Stimulated activated CD8-positive, alpha-beta memory T cell treated with anti-CD3 and anti-CD28 coated beads, Interleukin-12 subunit alpha, Interleukin-12 subunit beta, amount 100 ng/mL, for 4 hours (primary cell): ENCODE data around the gene TM4SF5.

ENCODE experiments used
- DNase-seq: peaks from one replicate; pipeline ENCODE4 v3.0.0-alpha.2; 2020; ENCODE audit warnings: low read depth

TM4SF5 gene, protein sequence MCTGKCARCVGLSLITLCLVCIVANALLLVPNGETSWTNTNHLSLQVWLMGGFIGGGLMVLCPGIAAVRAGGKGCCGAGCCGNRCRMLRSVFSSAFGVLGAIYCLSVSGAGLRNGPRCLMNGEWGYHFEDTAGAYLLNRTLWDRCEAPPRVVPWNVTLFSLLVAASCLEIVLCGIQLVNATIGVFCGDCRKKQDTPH

DNA sequence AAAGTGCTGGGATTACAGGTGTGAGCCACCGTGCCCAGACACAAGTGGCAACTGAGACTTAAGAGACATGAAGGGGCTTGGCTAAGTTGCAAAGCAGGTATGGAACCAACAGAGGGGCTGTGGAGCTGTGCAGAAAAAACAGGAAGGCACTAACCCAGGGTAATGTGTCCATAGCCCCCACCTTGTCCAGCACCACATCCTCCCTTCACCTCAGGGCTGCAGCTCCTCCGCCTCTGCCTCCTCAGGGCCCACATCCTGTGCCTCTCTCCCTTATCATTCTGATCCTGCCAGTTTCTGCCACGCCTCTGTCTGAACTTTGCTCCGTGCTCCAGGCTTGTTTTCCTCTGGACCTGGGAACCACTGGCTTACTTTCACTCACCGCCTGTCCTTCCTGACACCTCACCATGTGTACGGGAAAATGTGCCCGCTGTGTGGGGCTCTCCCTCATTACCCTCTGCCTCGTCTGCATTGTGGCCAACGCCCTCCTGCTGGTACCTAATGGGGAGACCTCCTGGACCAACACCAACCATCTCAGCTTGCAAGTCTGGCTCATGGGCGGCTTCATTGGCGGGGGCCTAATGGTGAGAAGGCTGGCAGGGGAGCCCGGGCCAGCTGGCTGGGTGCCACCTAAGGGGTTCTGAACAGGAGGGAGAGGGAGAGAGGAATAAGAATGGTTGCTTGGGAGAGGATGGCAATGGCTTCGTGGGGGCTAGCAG, at the start of gene TM4SF5:
TSS of gene TM4SF5 (plus strand) at position 368 of the 716 bp plus-strand sequence. CDS start at position 405, 37 bp downstream.
- no peak for DNase-seq

DNA sequence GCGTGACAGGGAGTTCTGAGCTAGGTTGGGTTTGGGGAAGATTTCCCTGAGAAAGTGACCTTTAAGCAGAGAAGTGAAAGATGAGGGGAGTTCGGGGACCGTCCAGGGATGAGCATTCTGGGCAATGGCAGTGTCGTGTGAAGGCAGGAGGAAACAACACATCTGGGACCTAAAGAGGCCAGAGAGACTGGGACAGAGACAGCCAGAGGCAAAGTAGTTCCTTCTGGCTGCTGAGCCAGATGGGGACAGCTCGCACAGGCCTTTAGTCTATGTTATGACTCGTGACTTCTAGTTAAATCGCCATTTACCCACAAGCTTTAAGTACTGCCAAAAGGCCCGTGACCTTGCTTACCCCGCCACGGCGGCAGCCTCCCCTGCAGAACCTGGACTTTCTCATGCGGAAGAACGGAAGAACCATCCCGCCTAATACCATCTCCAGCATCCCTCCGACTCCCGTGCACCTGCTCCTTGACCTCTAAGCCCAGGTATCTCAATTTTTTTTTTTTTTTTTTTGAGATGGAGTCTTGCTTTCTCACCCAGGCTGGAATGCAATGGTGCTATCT, 48.9 kb upstream of the TM4SF5 start:
- no peak for DNase-seq

DNA sequence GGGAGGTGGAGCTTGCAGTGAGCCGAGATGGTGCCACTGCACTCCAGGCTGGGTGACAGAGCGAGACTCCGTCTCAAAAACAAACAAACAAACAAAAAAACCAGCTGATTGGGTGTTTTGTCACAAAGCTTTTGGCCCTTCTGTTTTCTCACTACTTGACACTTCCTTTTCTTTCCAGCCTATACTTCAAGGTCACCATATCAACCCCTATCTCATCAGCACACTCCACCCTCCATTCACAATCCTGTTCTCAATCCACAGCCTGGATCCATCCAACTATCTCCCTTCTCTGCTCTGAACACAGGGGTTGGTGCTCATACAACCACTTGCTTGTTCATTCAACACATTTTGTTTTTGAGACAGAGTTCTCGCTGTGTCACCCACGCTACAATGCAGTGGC, 47.0 kb upstream of the TM4SF5 start:
- no peak for DNase-seq

DNA sequence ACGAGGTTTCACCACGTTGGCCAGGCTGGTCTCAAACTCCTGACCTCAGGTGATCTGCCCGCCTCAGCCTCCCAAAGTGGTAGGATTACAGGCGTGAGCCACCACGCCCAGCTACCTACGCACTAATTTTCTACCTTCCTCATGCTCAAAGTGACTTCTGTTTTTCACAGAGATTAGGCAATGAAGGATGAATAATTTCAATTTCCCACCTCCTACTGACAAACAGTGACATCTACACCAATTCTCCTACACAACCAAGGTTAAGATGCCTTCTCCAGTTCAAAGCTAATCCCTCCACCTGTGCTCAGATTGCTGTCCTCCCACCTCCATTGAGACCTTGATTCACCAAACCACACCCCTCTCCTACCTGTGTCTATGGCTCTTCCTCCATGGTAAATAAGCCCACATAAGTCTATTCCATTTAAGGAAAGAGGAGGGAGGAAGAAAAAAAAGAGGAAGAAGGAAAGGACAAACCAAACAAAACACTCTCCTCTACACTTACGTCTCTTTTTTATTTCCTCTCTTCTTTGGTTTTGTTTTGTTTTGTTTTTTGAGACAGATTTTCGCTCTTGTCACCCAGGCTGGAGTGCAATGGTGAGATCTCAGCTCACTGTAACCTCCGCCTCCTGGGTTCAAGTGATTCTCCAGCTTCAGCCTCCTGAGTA, 45.9 kb upstream of the TM4SF5 start:
- no peak for DNase-seq

DNA sequence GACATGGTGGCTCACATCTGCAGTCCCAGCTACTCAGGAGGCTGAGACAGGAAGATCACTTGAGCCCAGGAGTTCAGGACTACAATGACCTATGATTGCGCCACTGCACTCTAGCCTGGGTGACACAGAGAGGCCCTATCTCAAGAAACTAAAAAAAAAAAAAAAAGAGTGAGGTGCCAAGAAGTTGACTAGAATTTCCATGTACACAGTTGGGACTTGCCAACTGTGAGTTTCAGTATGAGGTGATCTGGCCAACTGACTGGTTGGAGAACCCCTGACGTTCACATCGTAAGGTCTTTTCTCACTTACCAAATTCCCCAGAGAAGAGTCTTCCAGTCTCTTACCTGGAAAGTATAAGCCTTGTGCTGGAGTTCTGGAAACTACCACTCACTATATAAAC, 43.6 kb upstream of the TM4SF5 start:
- DNase-seq: no peak

DNA sequence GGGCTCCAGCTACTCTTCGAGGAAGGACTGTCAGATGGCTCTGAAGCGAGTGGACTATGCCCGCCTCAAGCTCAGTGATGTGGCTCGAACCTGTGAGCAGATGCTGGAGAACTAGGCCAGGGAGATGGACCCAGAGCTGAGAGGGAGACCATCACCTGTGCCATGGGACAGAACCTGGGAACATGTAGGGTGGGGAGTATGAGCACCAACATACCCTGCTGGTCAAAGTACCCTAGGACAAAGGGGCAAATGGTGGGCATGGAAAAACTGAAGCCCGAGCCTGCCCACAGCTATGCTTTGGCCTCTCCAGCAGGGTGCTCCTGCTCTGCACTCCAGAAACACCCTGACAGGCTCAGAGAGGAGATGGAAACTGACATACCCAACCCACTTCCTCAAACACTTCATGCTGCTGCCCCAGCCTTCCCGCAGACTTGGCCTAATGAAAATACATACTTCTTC, 38.6 kb upstream of the TM4SF5 start:
- no peak for DNase-seq

DNA sequence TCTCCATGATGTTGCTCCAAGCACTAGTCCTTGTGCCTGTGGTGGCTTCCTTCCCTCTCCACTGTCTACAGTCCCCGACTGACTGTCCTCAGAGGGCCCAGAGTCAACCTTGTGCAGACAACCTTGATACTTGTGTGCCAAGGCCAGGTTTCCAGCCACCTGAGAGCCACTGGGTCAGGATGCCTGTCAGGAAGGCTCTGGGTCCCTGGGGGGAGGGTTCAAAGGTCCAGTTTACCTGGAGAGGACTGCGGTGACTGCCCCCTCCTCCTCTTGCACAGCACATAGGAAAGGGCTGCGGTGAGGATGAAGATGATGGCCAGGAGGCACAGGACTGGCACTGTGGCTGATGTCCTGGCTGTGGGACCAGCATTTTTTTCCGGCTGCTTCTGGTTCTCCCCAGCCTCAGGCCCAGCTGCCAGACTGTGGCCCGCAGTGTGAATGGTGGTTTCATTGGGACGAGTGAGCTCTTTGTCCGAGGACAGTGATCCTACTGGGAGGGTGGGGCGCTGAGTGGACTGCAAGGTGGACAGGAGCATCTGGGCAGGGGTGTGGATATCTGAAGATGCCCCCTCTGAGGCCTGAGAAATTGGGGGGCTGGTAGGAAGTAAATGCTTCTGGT, 36.7 kb upstream of the TM4SF5 start:
- no peak for DNase-seq

DNA sequence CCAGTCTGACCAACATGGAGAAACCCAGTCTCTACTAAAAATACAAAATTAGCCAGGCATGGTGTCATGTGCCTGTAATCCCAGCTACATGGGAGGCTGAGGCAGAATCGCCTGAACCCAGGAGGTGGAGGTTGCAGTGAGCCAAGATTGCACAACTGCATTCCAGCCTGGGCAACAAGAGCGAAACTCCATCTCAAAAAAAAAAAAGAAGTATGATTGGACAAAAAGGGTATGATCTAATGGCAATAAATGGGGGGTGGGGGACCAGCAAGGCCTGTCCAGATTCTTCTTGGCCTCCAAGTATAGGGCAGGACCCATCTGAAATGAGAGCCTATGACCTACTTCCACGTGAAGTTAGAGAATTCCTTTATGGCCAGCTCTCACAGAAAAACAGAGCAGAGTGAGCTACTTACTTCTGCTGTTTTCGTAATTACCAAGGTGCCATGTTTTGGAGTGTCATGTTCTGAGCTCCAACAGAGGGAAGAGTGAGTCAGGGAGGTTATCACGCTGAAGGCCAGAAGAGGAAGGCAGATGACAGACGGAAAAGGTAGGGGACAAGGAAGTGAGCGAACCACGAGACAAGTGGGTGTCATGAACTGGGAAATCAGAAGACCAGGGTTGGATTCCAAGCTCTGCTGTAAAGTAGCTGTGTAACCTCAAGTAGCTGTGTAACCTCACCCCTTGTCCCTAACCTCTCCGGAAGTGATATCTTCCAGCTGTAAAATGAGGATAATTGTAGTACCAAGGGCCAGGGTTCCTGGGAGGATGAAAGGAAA, 35.6 kb upstream of the TM4SF5 start:
- no peak for DNase-seq

DNA sequence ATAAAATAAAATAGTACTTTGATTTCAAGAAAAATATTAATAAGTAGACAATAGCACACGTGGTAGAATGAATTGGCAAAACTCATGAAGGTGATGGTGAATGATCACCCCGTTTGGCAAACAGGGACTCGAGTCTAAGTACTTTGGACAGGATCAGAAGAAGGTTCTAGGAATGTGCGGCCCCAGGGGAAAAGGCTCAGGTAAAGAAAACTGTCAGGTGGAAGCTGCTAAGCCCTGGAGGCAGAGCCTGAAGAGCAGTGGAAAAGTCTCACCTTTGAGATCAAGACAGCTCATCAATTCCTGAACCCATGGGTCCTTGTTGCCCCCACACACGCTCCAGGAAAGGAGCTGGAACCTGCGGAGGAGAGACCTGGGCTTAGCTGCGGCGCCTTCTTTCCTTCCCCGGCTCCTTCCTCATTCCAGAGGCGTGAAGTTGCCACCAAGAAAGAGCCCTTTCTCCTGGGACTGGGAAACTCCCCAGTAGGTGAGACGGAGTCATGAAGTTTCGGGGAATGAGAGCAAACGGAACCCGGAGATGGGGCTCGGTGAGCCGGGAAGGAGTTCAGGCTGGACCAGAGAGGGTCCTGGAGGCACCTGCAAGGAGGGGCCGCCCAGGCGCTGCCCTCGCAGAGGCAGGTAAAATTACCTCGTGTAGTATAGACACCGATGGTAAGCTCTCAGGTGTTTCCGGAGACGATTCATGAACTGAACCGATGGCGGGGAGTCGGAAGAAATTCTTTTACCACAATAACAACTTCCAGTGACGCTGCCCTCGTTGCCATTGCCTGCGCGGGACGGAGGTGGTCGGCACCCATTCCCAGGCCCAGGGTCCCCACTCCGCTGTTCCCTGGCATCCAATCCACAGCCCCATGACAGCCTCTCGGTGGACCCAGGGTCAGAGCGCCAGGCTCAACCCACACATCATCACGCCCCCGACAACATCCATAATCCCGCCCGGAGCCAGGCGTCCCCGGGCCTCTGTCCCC, 33.3 kb upstream of the TM4SF5 start:
- no peak for DNase-seq

DNA sequence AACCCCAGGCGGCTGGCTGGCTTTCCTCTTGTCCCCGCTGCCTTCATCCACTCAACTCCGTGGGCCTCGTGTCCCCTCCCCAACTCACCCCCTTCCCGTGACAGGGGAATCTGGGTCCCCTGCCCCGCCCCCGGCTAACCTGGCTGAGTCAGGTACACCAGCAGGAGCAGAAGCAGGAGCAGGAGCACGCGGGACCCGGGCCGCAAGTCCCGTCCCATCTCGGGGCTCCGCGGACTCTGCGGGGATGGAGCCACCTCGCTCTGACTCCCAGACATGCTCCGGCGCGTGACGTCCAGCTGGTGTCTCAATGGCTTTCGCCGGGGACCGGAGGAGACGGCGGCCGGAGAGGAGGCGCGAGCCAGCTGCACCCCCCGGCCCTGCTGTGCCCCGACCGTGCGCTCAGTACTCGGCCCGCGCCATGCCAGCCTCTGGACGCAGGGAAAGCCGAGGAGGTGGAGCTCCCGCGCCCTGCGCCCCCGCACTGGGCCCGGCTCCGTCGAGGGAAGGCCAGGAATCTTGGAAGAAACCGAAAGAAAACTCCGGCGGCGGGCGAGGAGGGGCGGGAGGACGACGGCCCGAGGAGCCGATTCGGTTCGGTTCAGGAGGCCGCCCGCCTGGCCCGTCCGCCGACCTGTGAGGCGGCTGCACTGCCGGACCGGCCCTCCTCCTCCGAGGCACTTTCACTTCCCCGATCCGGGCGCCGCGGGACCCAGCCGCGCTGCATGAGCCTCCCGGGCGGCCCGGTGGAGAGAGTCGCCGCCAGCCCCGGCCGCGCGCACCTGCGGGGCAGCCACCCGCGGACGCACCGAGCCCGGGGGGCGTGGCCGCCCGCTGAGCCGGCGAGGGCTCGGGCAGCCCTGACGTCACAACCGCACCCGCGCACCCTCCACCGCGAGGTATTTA, 32.3 kb upstream of the TM4SF5 start, which contains the start of the genes CXCL16 and ZMYND15:
TSS of gene CXCL16 (minus strand) at position 807 of the 903 bp plus-strand sequence. CDS start at position 218, 589 bp downstream.
TSS of gene ZMYND15 (plus strand) at position 712 of the 903 bp plus-strand sequence. CDS start 716 bp downstream, outside the sequence.
- DNase-seq: peak; percentile 45

DNA sequence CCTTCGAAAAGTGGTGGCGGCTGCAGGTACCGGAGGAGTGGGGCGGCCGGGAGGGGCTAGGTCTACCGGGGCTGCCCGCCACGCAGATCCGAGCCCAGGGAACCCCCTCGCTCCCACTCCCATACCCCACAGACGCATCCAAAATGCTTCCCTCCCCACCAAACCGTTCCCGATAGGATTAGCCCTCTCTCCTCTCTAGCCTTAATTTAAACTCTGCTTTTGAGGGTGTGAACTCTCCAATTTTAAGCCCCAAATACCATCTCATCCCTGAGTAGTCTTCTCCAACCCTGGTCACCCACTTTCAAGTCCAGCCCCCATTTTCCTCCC, 31.7 kb upstream of the TM4SF5 start:
- no peak for DNase-seq

DNA sequence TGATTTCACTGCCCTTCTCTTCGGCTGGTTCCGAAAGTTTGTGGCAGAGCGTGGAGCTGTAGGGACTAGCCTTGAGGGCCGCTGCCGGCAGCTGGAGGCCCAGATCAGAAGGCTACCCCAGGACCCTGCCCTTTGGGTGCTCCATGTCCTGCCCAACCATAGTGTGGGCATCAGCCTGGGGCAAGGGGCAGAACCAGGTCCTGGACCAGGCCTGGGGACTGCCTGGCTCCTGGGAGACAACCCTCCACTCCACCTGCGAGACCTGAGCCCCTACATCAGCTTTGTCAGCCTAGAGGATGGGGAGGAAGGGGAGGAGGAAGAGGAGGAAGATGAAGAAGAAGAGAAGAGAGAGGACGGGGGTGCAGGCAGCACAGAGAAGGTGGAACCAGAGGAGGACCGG, 31.1 kb upstream of the TM4SF5 start:
- DNase-seq: no peak

DNA sequence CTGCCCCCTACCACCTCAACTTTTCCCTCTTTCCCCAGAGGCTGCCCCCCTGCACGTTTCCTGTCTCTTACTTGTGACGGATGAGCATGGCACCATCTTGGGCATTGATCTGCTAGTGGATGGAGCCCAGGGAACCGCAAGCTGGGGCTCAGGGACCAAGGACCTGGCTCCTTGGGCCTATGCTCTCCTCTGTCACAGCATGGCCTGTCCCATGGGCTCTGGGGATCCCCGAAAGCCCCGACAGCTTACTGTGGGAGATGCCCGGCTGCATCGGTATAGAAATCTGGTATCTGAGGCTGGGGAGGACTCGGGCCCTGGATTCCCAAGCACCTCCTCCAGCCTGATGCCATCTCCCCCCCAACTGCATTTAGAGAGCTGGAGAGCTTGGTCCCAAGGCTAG, 30.1 kb upstream of the TM4SF5 start:
- DNase-seq: no peak

DNA sequence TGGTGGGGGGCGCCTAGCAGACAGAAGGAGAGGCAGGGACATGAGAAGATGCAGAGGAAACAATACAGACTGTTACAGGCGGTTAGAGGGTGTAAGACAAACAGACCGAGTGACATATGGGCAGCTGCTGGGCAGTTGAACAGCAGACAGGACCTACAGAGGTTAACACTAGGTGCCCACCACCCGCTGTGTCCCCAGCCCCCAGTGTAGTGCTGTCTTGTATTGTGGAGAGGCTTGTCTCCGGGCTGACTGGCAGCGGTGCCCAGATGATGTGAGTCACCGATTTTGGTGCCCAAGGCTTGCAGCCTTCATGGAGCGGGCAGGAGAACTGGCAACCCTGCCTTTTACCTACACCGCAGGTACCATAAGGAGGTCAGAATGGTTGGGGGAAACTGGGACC, 29.6 kb upstream of the TM4SF5 start:
- no peak for DNase-seq

DNA sequence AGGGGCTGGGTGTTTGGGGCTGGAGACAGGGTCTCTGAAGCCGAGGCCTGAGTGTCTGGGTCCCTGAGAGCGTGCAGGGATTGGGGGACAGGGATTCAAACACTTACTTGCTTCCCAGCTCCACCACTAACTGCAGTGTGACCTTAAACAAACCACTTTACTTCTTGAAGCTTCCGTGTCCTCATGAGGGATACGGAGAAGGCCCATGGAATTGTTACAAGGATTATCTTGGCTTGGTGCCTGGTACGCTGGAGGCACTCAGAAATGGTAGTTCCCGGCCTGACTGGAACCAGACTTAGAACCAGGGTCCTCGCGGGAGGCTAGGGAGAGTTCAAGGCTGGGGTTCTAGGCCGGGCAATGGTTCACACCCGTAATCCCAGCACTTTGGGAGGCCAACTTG, 29.1 kb upstream of the TM4SF5 start:
- DNase-seq: no peak

DNA sequence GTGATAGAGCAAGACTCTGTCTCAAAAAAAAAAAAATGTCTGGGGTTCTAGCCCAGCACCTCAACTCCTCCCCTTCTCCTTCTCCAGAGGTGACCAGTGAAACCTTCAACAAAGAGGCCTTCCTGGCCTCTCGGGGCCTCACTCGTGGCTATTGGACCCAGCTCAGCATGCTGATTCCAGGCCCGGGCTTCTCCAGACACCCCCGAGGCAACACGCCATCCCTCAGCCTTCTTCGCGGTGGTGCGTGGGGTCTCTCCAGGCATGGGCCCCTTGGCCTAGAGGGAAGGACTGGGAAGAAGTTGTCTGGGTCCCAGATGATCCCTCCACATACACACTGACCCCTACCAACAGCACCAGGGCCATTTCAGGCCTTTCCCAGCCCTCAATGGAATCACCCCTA, 28.5 kb upstream of the TM4SF5 start:
- no peak for DNase-seq

DNA sequence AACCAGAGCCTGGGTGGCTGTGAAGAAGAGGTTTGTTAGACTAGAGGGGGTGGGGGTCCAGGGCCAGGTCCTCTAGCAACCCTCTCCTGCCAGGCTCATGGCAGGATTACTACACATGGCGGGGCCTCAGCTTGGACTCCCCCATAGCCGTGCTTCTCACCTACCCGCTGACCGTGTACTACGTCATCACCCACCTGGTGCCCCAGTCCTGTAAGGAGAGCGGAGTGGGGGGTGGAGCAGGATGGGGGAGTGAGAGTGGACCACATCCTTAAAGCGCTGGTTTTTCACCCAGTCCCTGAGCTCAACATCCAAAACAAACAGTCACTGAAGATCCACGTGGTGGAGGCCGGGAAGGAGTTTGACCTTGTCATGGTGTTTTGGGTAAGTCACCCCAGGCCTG, 27.8 kb upstream of the TM4SF5 start:
- no peak for DNase-seq

DNA sequence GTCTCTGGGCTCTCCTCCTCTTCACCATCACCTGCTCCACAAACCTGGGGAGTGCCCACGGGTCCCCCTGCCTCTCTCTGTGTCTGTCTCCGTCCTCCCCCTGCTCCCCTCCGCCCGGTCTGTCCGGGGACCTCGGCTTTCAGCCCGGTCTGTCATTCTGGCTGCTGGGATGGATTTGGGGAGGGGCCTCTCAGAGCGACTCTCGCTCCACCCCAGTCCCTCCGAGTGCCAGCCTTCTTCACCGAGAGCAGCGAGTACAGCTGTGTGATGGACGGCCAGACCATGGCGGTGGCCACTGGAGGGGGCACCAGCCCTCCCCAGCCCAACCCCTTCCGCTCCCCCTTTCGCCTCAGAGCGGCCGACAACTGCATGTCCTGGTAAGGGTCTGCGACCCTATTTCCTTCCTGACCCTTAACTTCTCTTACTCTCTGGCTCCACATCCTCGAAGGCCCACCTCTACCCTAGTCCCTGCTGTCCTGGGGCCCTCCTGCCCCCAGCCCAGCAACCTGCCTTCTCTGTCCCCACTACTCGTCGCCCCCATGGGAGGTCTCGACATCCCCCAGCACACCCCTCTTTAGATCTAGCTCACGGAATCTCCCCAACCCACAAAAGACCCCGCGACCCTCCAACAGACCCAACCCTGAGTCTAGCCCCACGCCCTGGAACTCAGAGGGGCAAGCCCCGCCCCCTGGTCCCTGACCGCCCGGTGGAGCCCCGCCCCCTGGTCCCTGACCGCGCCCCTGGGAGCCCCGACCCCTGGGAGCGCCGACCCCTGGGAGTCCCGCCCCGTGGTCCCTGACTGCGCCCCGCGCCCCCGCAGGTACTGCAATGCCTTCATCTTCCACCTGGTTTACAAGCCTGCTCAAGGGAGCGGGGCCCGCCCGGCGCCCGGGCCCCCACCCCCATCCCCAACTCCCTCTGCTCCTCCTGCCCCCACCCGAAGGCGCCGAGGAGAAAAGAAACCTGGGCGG, 26.4 kb upstream of the TM4SF5 start:
- no peak for DNase-seq
